ENCODE measurements around the gene ESM1. TPM values are rescaled to one million over a fixed set of nuclear protein-coding genes. Genes with fewer than 3 reads are reported as not detected.

The ESM1 gene
- total and polyA plus RNA-seq, 2 of the 8 experiments (the other 6 are each of a cell fraction or from before 2014, with no cell fraction given), result not detected

DNA sequence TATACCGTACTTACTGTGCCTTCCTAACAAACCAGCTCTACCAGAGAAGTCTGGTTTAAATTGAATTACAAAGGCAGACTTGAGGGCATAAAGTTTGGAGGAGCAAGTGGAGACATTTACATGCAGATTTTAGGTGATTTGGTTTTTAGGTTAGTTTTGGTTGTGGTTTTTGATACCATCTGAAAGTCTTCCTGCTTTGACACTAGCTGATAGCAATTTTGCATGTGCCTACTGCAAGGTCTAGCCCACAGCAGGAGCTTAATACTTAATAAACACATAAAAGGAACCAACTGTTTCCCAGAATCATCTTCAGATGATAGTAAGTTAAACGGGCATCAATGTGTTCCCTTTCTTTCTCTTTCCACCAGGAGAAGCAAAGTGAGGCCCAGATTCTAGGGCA lies 3.4 kb upstream of the ESM1 start:
- Histone ChIP-seq H3K4me1 (replicated peaks in 1 of 4; ENCODE audit: control insufficient read depth in 3 of 4, insufficient read depth in 4 of 4, low read length in 3 of 4) (peaks cover 0 to 10% (median 2%) of the 10 kb centered on the region in 4 experiments; a peak in 5 of 7 replicates), H2BK15ac (ENCODE audit: low read length) (no peak overlapping the region), H3K9me3 (ENCODE audit: insufficient read depth in 2 of 2, low read depth in 1 of 2, low read length in 1 of 2) (no peaks in the 10 kb centered on the region), H2BK20ac (ENCODE audit: low read length) (no peak overlapping the region), H3K9ac (replicated peaks in 1 of 4; ENCODE audit: extremely low read depth in 1 of 4, low read depth in 3 of 4, low read length in 3 of 4) (no peak overlapping the region), H4K5ac (ENCODE audit: insufficient read length, low read depth, low read length) (no peak overlapping the region), H3K18ac (ENCODE audit: extremely low read depth, low read length) (no peak overlapping the region), H2AFZ (ENCODE audit: low read length) (no peak overlapping the region), H3K4me2 (ENCODE audit: insufficient read depth in 1 of 2, low read depth in 2 of 2, low read length in 2 of 2) (no peak overlapping the region), H2BK5ac (ENCODE audit: low read depth, low read length) (no peak overlapping the region), H3K56ac (replicated peaks; ENCODE audit: insufficient read length, low read depth, low read length) (no peak overlapping the region), H3K14ac (ENCODE audit: insufficient read length) (no peak overlapping the region), H3K23ac (ENCODE audit: insufficient read length) (no peak overlapping the region), H2BK120ac (replicated peaks; ENCODE audit: low read depth, low read length) (no peak overlapping the region), H3K4me3 (ENCODE audit: extremely low read depth in 1 of 4, insufficient read depth in 2 of 4, low read depth in 3 of 4, low read length in 4 of 4) (no peak overlapping the region), H3K36me3 (ENCODE audit: control insufficient read depth in 2 of 4, insufficient read depth in 4 of 4, low read length in 3 of 4) (no peaks in the 10 kb centered on the region), H2BK12ac (ENCODE audit: low read depth, low read length) (no peak overlapping the region), H4K91ac (replicated peaks; ENCODE audit: insufficient read length, low read length) (no peak overlapping the region), H4K20me1 (replicated peaks in 1 of 2; ENCODE audit: control insufficient read depth in 1 of 2, insufficient read depth in 2 of 2, low read length in 2 of 2) (no peaks in the 10 kb centered on the region), H3K27me3 (replicated peaks in 1 of 4; ENCODE audit: control insufficient read depth in 3 of 4, extremely low read depth in 1 of 4, insufficient read depth in 3 of 4, low read length in 3 of 4) (no peaks in the 10 kb centered on the region), H4K8ac (ENCODE audit: extremely low read depth, insufficient read depth, low read length) (no peak overlapping the region), H3K4ac (replicated peaks; ENCODE audit: insufficient read length, low read depth, low read length) (no peak overlapping the region), H3K27ac (ENCODE audit: low read depth, low read length) (no peak overlapping the region), H3K23me2 (ENCODE audit: low read depth, low read length) (no peaks in the 10 kb centered on the region), H2AK5ac (ENCODE audit: low read depth, low read length) (no peak overlapping the region), H3K79me1 (ENCODE audit: low read depth, low read length) (no peaks in the 10 kb centered on the region), H3K79me2 (ENCODE audit: control insufficient read depth in 1 of 2, insufficient read depth in 2 of 2, low read length in 2 of 2) (no peaks in the 10 kb centered on the region)
- no peak for FAIRE-seq
- no peak for DNase-seq (ENCODE audit: low read depth in 1 of 2, low spot score in 2 of 2)
- CTCF ChIA-PET (ENCODE audit: partially characterized antibody), result interaction anchor here (6.9 kb wide), 1 partner anchor 30 kb away, joined by 44 read pairs; no protein-coding TSS in a partner anchor
- no peak for TF ChIP-seq CBX8 (IDR thresholded peaks at IDR 0.05; ENCODE audit: borderline replicate concordance, low read depth, low read length)
- TF ChIP-seq KDM1A (IDR thresholded peaks at IDR 0.05; ENCODE audit: borderline replicate concordance, low read length), result no peak
- no peak for TF ChIP-seq YY1 (IDR thresholded peaks at IDR 0.05; ENCODE audit: low read depth, low read length)
- no peak for TF ChIP-seq SP2 (IDR thresholded peaks at IDR 0.05; ENCODE audit: low read length)
- TF ChIP-seq KDM4A (IDR thresholded peaks at IDR 0.05; ENCODE audit: low read depth, low read length, severe bottlenecking), result no peak
- TF ChIP-seq SIN3A (conservative IDR thresholded peaks at IDR 0.05 in 1 of 2, IDR thresholded peaks at IDR 0.05 in 1 of 2; ENCODE audit: low read depth in 1 of 2, low read length in 2 of 2), result no peak
- no peak for TF ChIP-seq SIX5 (IDR thresholded peaks at IDR 0.05; ENCODE audit: low read depth, low read length)
- no peak for TF ChIP-seq RBBP5 (IDR thresholded peaks at IDR 0.05; ENCODE audit: borderline replicate concordance, low read depth, low read length)
- TF ChIP-seq EGR1 (IDR thresholded peaks at IDR 0.05; ENCODE audit: borderline replicate concordance, low read depth, low read length), result no peak
- POLR2A ChIA-PET (ENCODE audit: partially characterized antibody), result no interaction called here
- 74% methylated on average over 2 of the region's 2 CpGs; no CpG with 5 or more reads in 1 of the 2 experiments for WGBS, 2 experiments (ENCODE audit: extremely low coverage in 1 of 2, insufficient coverage in 1 of 2, insufficient read length in 1 of 2, insufficient replicate concordance in 2 of 2, low coverage in 1 of 2, low lambda C conversion rate in 2 of 2, missing lambda C conversion rate in 1 of 2)

All from H1 (cell line).